Trophoblast cell (in vitro differentiated cells and primary cell): Measurements from ENCODE around the gene ABTB2.

Experiments used
- DNase-seq, 2 donors: peaks; one replicate each; pipeline ENCODE4 v3.0.0-alpha.2; 2016
- H2AFZ ChIP-seq: 2 replicates; pipeline ENCODE4 v1.6.1; 2013; ENCODE audit warnings: low read length, moderate library complexity, mild to moderate bottlenecking; ENCODE audit not compliant: insufficient read depth, poor library complexity
- H2AK5ac ChIP-seq: 2 replicates; pipeline ENCODE4 v1.6.1; 2013; ENCODE audit warnings: mild to moderate bottlenecking, low read length
- H2BK120ac ChIP-seq: 2 replicates; pipeline ENCODE4 v1.6.1; 2013; ENCODE audit warnings: low read length, mild to moderate bottlenecking, moderate library complexity; ENCODE audit not compliant: insufficient read depth, poor library complexity
- H2BK12ac ChIP-seq: 2 replicates; pipeline ENCODE4 v1.6.1; 2013; ENCODE audit warnings: mild to moderate bottlenecking, low read length, moderate library complexity
- H2BK5ac ChIP-seq: 2 replicates; pipeline ENCODE4 v1.6.1; 2013; ENCODE audit warnings: low read length, low read depth, moderate library complexity, mild to moderate bottlenecking; ENCODE audit not compliant: poor library complexity
- H3K14ac ChIP-seq: 2 replicates; pipeline ENCODE4 v1.6.1; 2013; ENCODE audit warnings: mild to moderate bottlenecking, low read length
- H3K18ac ChIP-seq: 2 replicates; pipeline ENCODE4 v1.6.1; 2013; ENCODE audit warnings: mild to moderate bottlenecking, low read length
- H3K23ac ChIP-seq: 2 replicates; pipeline ENCODE4 v1.6.1; 2013; ENCODE audit warnings: low read length
- H3K27ac ChIP-seq: 2 replicates; pipeline ENCODE4 v1.5.1; 2013; ENCODE audit warnings: low read depth, mild to moderate bottlenecking, inconsistent platforms, low read length, moderate library complexity
- H3K27me3 ChIP-seq: 2 replicates; pipeline ENCODE4 v1.6.1; 2013; ENCODE audit warnings: inconsistent platforms, mild to moderate bottlenecking, low read length, moderate library complexity; ENCODE audit not compliant: insufficient read depth
- H3K36me3 ChIP-seq, 2 experiments: 1 replicate in 1 of 2; 2 replicates in 1 of 2; pipeline ENCODE4 v1.6.1; 2013; ENCODE audit warnings: low read length in 2 of 2, mild to moderate bottlenecking in 2 of 2, moderate library complexity in 1 of 2; ENCODE audit not compliant: insufficient read depth in 2 of 2, control insufficient read depth in 1 of 2
- H3K4ac ChIP-seq: 2 replicates; pipeline ENCODE4 v1.6.1; 2013; ENCODE audit warnings: low read depth, mild to moderate bottlenecking, low read length, moderate library complexity
- H3K4me1 ChIP-seq, 2 experiments: 1 replicate in 1 of 2; 2 replicates in 1 of 2; pipeline ENCODE4 v1.6.1; 2013; ENCODE audit warnings: low read length in 2 of 2, mild to moderate bottlenecking in 2 of 2, moderate library complexity in 1 of 2; ENCODE audit not compliant: insufficient read depth in 2 of 2, control insufficient read depth in 1 of 2
- H3K4me2 ChIP-seq: 2 replicates; pipeline ENCODE4 v1.6.1; 2013; ENCODE audit warnings: inconsistent platforms, mild to moderate bottlenecking, low read length, moderate library complexity
- H3K4me3 ChIP-seq: 2 replicates; pipeline ENCODE4 v1.5.1; 2013; ENCODE audit warnings: mild to moderate bottlenecking, low read depth, low read length, inconsistent platforms
- H3K79me1 ChIP-seq: one replicate; pipeline ENCODE4 v1.6.1; 2013; ENCODE audit warnings: low read length
- H3K79me2 ChIP-seq: 2 replicates; pipeline ENCODE4 v1.6.1; 2013; ENCODE audit warnings: low read length, mild to moderate bottlenecking; ENCODE audit not compliant: control insufficient read depth, insufficient read depth, poor library complexity
- H3K9ac ChIP-seq: 2 replicates; pipeline ENCODE4 v1.6.1; 2013; ENCODE audit warnings: mild to moderate bottlenecking, low read length
- H3K9me3 ChIP-seq: 2 replicates; pipeline ENCODE4 v1.6.1; 2013; ENCODE audit warnings: low read depth, mild to moderate bottlenecking, control low read depth, inconsistent platforms, low read length; ENCODE audit not compliant: insufficient read depth
- H4K12ac ChIP-seq: 2 replicates; pipeline ENCODE4 v1.6.1; 2013; ENCODE audit warnings: low read depth, mild to moderate bottlenecking, low read length, moderate library complexity
- H4K8ac ChIP-seq: 2 replicates; pipeline ENCODE4 v1.6.1; 2013; ENCODE audit warnings: low read depth, mild to moderate bottlenecking, low read length, moderate library complexity
- H4K91ac ChIP-seq: one replicate; pipeline ENCODE4 v1.6.1; 2013; ENCODE audit warnings: low read depth, mild to moderate bottlenecking, low read length, moderate library complexity
- WGBS: extraction: QIAGEN DNeasy Blood & Tissue Kit; methylation state at CpG from one replicate; pipeline ENCODE4 v1.1.7; 2013; ENCODE audit warnings: missing lambda C conversion rate; ENCODE audit not compliant: insufficient read length, insufficient coverage; ENCODE audit errors: extremely low coverage; 5-methylcytosine and 5-hydroxymethylcytosine counted together

ABTB2 gene

GRCh38 chr11:34379079-34379478 is 21.3 kb upstream of the ABTB2 start:
- Histone ChIP-seq H3K4ac (no peak overlapping the region), H3K79me2 (no peaks in the 10 kb centered on the region), H2BK120ac (no peak overlapping the region), H2AFZ (no peak overlapping the region), H3K18ac (no peak overlapping the region), H4K12ac (no peak overlapping the region), H3K27ac (no peak overlapping the region), H3K4me3 (no peak overlapping the region), H3K23ac (no peak overlapping the region), H3K9me3 (peaks cover 3% of the 10 kb centered on the region), H2AK5ac (no peak overlapping the region), H3K14ac (no peak overlapping the region), H3K36me3 (peaks cover 0 to 2% of the 10 kb centered on the region in 2 experiments), H3K4me1 (no peaks in the 10 kb centered on the region), H3K9ac (no peak overlapping the region), H4K91ac (no peak overlapping the region), H2BK5ac (no peak overlapping the region), H3K27me3 (no peaks in the 10 kb centered on the region), H2BK12ac (no peak overlapping the region), H3K79me1 (no peaks in the 10 kb centered on the region), H3K4me2 (no peak overlapping the region), H4K8ac (no peak overlapping the region)
- DNase-seq: no peak
- no CpG with 5 or more reads among the region's 1 CpG for WGBS

- WGBS: no CpG with 5 or more reads among the region's 1 CpG
- DNase-seq: no peak
These were observed 15.9 kb upstream of the ABTB2 start for GRCh38 chr11:34373727-34374126.

GRCh38 chr11:34366522-34366921 is 8.7 kb upstream of the ABTB2 start:
- no peak overlapping the region for H3K9ac ChIP-seq
- peak; percentile 63 to 70 for DNase-seq

More at GRCh38 chr11:34373727-34374126, 15.9 kb upstream of the ABTB2 start:
- Histone ChIP-seq H2BK120ac (no peak overlapping the region), H2AFZ (no peak overlapping the region), H2BK12ac (no peak overlapping the region), H3K4me2 (no peak overlapping the region), H3K27ac (no peak overlapping the region), H3K79me1 (no peaks in the 10 kb centered on the region), H3K27me3 (no peaks in the 10 kb centered on the region), H4K12ac (no peak overlapping the region), H3K18ac (no peak overlapping the region), H3K9me3 (peaks cover 3% of the 10 kb centered on the region), H3K4me1 (no peaks in the 10 kb centered on the region), H3K23ac (no peak overlapping the region), H3K14ac (no peak overlapping the region), H3K36me3 (peaks cover 0 to 2% of the 10 kb centered on the region in 2 experiments), H3K79me2 (no peaks in the 10 kb centered on the region), H2AK5ac (no peak overlapping the region), H3K4ac (no peak overlapping the region), H2BK5ac (no peak overlapping the region), H4K8ac (no peak overlapping the region), H3K9ac (no peak overlapping the region), H4K91ac (no peak overlapping the region), H3K4me3 (no peak overlapping the region)

GRCh38 chr11:34364102-34364501 is 6.3 kb upstream of the ABTB2 start:
- peak in 1 of 2 donors; percentile 49 for DNase-seq
- Histone ChIP-seq H3K4me2 (no peak overlapping the region), H3K23ac (no peak overlapping the region), H3K79me2 (no peaks in the 10 kb centered on the region), H3K79me1 (no peaks in the 10 kb centered on the region), H2BK12ac (no peak overlapping the region), H3K27ac (no peak overlapping the region), H3K4ac (no peak overlapping the region), H4K91ac (no peak overlapping the region), H2BK5ac (no peak overlapping the region), H2AFZ (no peak overlapping the region), H2BK120ac (no peak overlapping the region), H3K4me3 (no peak overlapping the region), H4K8ac (no peak overlapping the region), H3K27me3 (no peaks in the 10 kb centered on the region), H3K36me3 (no peaks in the 10 kb centered on the region), H3K9me3 (no peaks in the 10 kb centered on the region), H4K12ac (no peak overlapping the region), H3K14ac (no peak overlapping the region), H3K18ac (no peak overlapping the region), H3K4me1 (peaks cover 0 to 2% of the 10 kb centered on the region in 2 experiments), H2AK5ac (no peak overlapping the region), H3K9ac (no peak overlapping the region)
- WGBS: no CpG with 5 or more reads among the region's 3 CpGs

More at GRCh38 chr11:34366522-34366921, 8.7 kb upstream of the ABTB2 start:
- no peaks in the 10 kb centered on the region for H3K27me3 ChIP-seq
- H3K9me3 ChIP-seq: no peaks in the 10 kb centered on the region
- H3K23ac ChIP-seq: no peak overlapping the region
- H2AFZ ChIP-seq: no peak overlapping the region
- H2AK5ac ChIP-seq: no peak overlapping the region
- peaks cover 0 to 2% of the 10 kb centered on the region in 2 experiments for H3K4me1 ChIP-seq
- H3K36me3 ChIP-seq: no peaks in the 10 kb centered on the region
- H2BK120ac ChIP-seq: no peak overlapping the region
- no peaks in the 10 kb centered on the region for H3K79me2 ChIP-seq
- H3K4ac ChIP-seq: no peak overlapping the region
- no peak overlapping the region for H4K12ac ChIP-seq
- no peak overlapping the region for H3K4me2 ChIP-seq
- H3K79me1 ChIP-seq: no peaks in the 10 kb centered on the region
- no peak overlapping the region for H4K8ac ChIP-seq
- no peak overlapping the region for H3K4me3 ChIP-seq
- H3K18ac ChIP-seq: no peak overlapping the region
- no peak overlapping the region for H2BK12ac ChIP-seq
- H3K14ac ChIP-seq: no peak overlapping the region
- H4K91ac ChIP-seq: no peak overlapping the region
- no peak overlapping the region for H3K27ac ChIP-seq
- H2BK5ac ChIP-seq: no peak overlapping the region
- no CpG with 5 or more reads among the region's 2 CpGs for WGBS
